Mesenchymal stem cell (in vitro differentiated cells and primary cell): ENCODE measurements around the gene HS6ST2.

Experiments
- DNase-seq: peaks from one replicate; pipeline ENCODE4 v3.0.0-alpha.2; 2013
- H2AFZ ChIP-seq: one replicate; pipeline ENCODE4 v1.6.1; 2013; ENCODE audit warnings: low read depth, mild to moderate bottlenecking, control low read depth, inconsistent platforms, low read length, moderate library complexity
- H2AK5ac ChIP-seq: 2 replicates; pipeline ENCODE4 v1.6.1; 2013; ENCODE audit warnings: low read length, moderate library complexity, mild to moderate bottlenecking, inconsistent platforms; ENCODE audit not compliant: severe bottlenecking
- H2BK120ac ChIP-seq: one replicate; pipeline ENCODE4 v1.6.1; 2013; ENCODE audit warnings: low read depth, mild to moderate bottlenecking, inconsistent platforms, low read length, moderate library complexity
- H2BK12ac ChIP-seq, 2 experiments: one replicate each; pipeline ENCODE4 v1.6.1; 2013; ENCODE audit warnings: inconsistent platforms in 2 of 2, low read length in 2 of 2, mild to moderate bottlenecking in 2 of 2, moderate library complexity in 2 of 2, control low read depth in 1 of 2
- H2BK15ac ChIP-seq: one replicate; pipeline ENCODE4 v1.6.1; 2013; ENCODE audit warnings: mild to moderate bottlenecking, low read depth, inconsistent platforms; ENCODE audit not compliant: poor library complexity, severe bottlenecking
- H2BK5ac ChIP-seq: 2 replicates; pipeline ENCODE4 v1.6.1; 2013; ENCODE audit warnings: low read depth, mild to moderate bottlenecking, low read length, control low read depth, inconsistent platforms; ENCODE audit not compliant: poor library complexity, severe bottlenecking
- H3K14ac ChIP-seq, 2 experiments: one replicate each; pipeline ENCODE4 v1.6.1; 2013; ENCODE audit warnings: inconsistent platforms in 2 of 2, low read length in 2 of 2, control low read depth in 1 of 2, mild to moderate bottlenecking in 1 of 2, moderate library complexity in 1 of 2
- H3K18ac ChIP-seq, 2 experiments: one replicate each; pipeline ENCODE4 v1.6.1; 2013; ENCODE audit warnings: inconsistent platforms in 2 of 2, low read length in 2 of 2, control low read depth in 1 of 2, low read depth in 1 of 2, mild to moderate bottlenecking in 1 of 2
- H3K23ac ChIP-seq, 2 experiments: one replicate each; pipeline ENCODE4 v1.6.1; 2013; ENCODE audit warnings: inconsistent platforms in 2 of 2, low read length in 2 of 2, mild to moderate bottlenecking in 2 of 2, moderate library complexity in 2 of 2, control low read depth in 1 of 2
- H3K27ac ChIP-seq: 2 replicates; pipeline ENCODE4 v1.5.1; 2013; ENCODE audit warnings: mild to moderate bottlenecking, moderate library complexity, low read length, control low read depth, inconsistent platforms; ENCODE audit not compliant: poor library complexity, severe bottlenecking
- H3K27me3 ChIP-seq, 2 experiments: 2 replicates each; pipeline versions ENCODE4 v1.6.1 to v1.7.0; 2013; ENCODE audit warnings: low read length in 2 of 2, mild to moderate bottlenecking in 2 of 2, moderate library complexity in 2 of 2, control low read depth in 1 of 2, inconsistent platforms in 1 of 2; ENCODE audit not compliant: control insufficient read depth in 1 of 2, insufficient read depth in 1 of 2
- H3K36me3 ChIP-seq, 2 experiments: 2 replicates each; pipeline versions ENCODE4 v1.6.1 to v1.7.0; 2013; ENCODE audit warnings: low read length in 2 of 2, control low read depth in 1 of 2, inconsistent platforms in 1 of 2, low read depth in 1 of 2, mild to moderate bottlenecking in 1 of 2; ENCODE audit not compliant: insufficient read depth in 2 of 2, control insufficient read depth in 1 of 2
- H3K4ac ChIP-seq, 2 experiments: one replicate each; pipeline ENCODE4 v1.6.1; 2013; ENCODE audit warnings: inconsistent platforms in 2 of 2, low read length in 2 of 2, mild to moderate bottlenecking in 2 of 2, moderate library complexity in 2 of 2, control low read depth in 1 of 2, low read depth in 1 of 2
- H3K4me1 ChIP-seq: 2 replicates; pipeline ENCODE4 v1.6.1; 2013; ENCODE audit warnings: low read depth, low read length, control low read depth; ENCODE audit not compliant: control insufficient read depth, insufficient read depth
- H3K4me2 ChIP-seq: 2 replicates; pipeline ENCODE4 v1.6.1; 2013; ENCODE audit warnings: low read length, mild to moderate bottlenecking, inconsistent platforms; ENCODE audit not compliant: poor library complexity, severe bottlenecking
- H3K4me3 ChIP-seq, 2 experiments: 2 replicates each; pipeline versions ENCODE4 v1.5.1 to v1.7.0; 2013; ENCODE audit warnings: low read length in 2 of 2, mild to moderate bottlenecking in 2 of 2, control low read depth in 1 of 2, low read depth in 1 of 2; ENCODE audit not compliant: insufficient read depth in 1 of 2
- H3K79me1 ChIP-seq: replicated peaks from 2 replicates; pipeline ENCODE4 v1.6.1; 2013; ENCODE audit warnings: mild to moderate bottlenecking, control low read depth, low read length, inconsistent platforms; ENCODE audit not compliant: poor library complexity, severe bottlenecking
- H3K9ac ChIP-seq: 2 replicates; pipeline ENCODE4 v1.7.0; 2013; ENCODE audit warnings: mild to moderate bottlenecking, low read length, moderate library complexity
- H3K9me3 ChIP-seq: 2 replicates; pipeline ENCODE4 v1.7.0; 2013; ENCODE audit warnings: mild to moderate bottlenecking, low read length; ENCODE audit not compliant: control insufficient read depth
- H4K8ac ChIP-seq: one replicate; pipeline ENCODE4 v1.6.1; 2013; ENCODE audit warnings: inconsistent platforms, mild to moderate bottlenecking, low read length, moderate library complexity
- H4K91ac ChIP-seq: one replicate; pipeline ENCODE4 v1.6.1; 2013; ENCODE audit warnings: mild to moderate bottlenecking, low read length, inconsistent platforms
- WGBS: methylation state at CpG from one replicate; pipeline ENCODE4 v1.1.7; 2013; ENCODE audit warnings: mixed read lengths; 5-methylcytosine and 5-hydroxymethylcytosine counted together

HS6ST2 gene

GRCh38 chrX:132602701-132603100 lies 355.7 kb downstream of the HS6ST2 start:
- Histone ChIP-seq H2BK15ac (no peak overlapping the region), H2AK5ac (no peak overlapping the region), H3K23ac (no peak overlapping the region), H3K14ac (no peak overlapping the region), H3K27ac (no peak overlapping the region), H3K36me3 (no peaks in the 10 kb centered on the region), H2BK12ac (no peak overlapping the region), H3K27me3 (peaks cover 0 to 18% of the 10 kb centered on the region in 2 experiments), H4K8ac (no peak overlapping the region), H2AFZ (no peak overlapping the region), H2BK120ac (no peak overlapping the region), H3K18ac (no peak overlapping the region), H3K9ac (no peak overlapping the region), H3K4me3 (no peak overlapping the region), H3K4me1 (no peaks in the 10 kb centered on the region), H3K79me1 (no peaks in the 10 kb centered on the region), H2BK5ac (no peak overlapping the region), H3K4me2 (no peak overlapping the region), H3K9me3 (no peaks in the 10 kb centered on the region), H3K4ac (no peak overlapping the region), H4K91ac (no peak overlapping the region)
- WGBS: 87% methylated on average over 3 of the region's 4 CpGs
- no peak for DNase-seq

GRCh38 chrX:132594999-132595398 lies 363.4 kb downstream of the HS6ST2 start:
- H3K36me3 ChIP-seq: no peaks in the 10 kb centered on the region
- no peak overlapping the region for H3K23ac ChIP-seq
- no peak overlapping the region for H3K14ac ChIP-seq
- no peak overlapping the region for H4K91ac ChIP-seq
- no peak overlapping the region for H2BK15ac ChIP-seq
- peaks cover 0 to 23% of the 10 kb centered on the region in 2 experiments for H3K27me3 ChIP-seq
- H3K4me3 ChIP-seq: no peak overlapping the region
- H4K8ac ChIP-seq: no peak overlapping the region
- no peak overlapping the region for H2BK120ac ChIP-seq
- no peaks in the 10 kb centered on the region for H3K4me1 ChIP-seq
- H3K9me3 ChIP-seq: no peaks in the 10 kb centered on the region
- no peaks in the 10 kb centered on the region for H3K79me1 ChIP-seq
- H2BK5ac ChIP-seq: no peak overlapping the region
- no peak overlapping the region for H3K9ac ChIP-seq
- no peak overlapping the region for H3K27ac ChIP-seq
- H3K4me2 ChIP-seq: no peak overlapping the region
- no peak for DNase-seq
- H2AFZ ChIP-seq: no peak overlapping the region
- 68% methylated on average over 2 of the region's 3 CpGs for WGBS
- H2BK12ac ChIP-seq: no peak overlapping the region
- no peak overlapping the region for H3K18ac ChIP-seq
- H2AK5ac ChIP-seq: no peak overlapping the region
- no peak overlapping the region for H3K4ac ChIP-seq

GRCh38 chrX:132594129-132594528 lies 364.3 kb downstream of the HS6ST2 start:
- H3K9ac ChIP-seq: no peak overlapping the region
- peaks cover 0 to 31% of the 10 kb centered on the region in 2 experiments for H3K27me3 ChIP-seq
- no peak overlapping the region for H3K4ac ChIP-seq
- no peaks in the 10 kb centered on the region for H3K4me1 ChIP-seq
- no peak overlapping the region for H3K18ac ChIP-seq
- H2BK120ac ChIP-seq: no peak overlapping the region
- no peak overlapping the region for H4K8ac ChIP-seq
- 100% methylated on average over 1 of the region's 5 CpGs for WGBS
- H3K14ac ChIP-seq: no peak overlapping the region
- no peak overlapping the region for H2AFZ ChIP-seq
- no peak overlapping the region for H2BK12ac ChIP-seq
- no peak overlapping the region for H3K23ac ChIP-seq
- H3K27ac ChIP-seq: no peak overlapping the region
- no peaks in the 10 kb centered on the region for H3K79me1 ChIP-seq
- no peak overlapping the region for H3K4me3 ChIP-seq
- no peaks in the 10 kb centered on the region for H3K36me3 ChIP-seq
- no peak for DNase-seq
- no peaks in the 10 kb centered on the region for H3K9me3 ChIP-seq
- no peak overlapping the region for H3K4me2 ChIP-seq
- H2BK5ac ChIP-seq: no peak overlapping the region
- H2BK15ac ChIP-seq: no peak overlapping the region
- no peak overlapping the region for H2AK5ac ChIP-seq
- no peak overlapping the region for H4K91ac ChIP-seq

GRCh38 chrX:132592880-132593279 lies 365.5 kb downstream of the HS6ST2 start:
- no peak overlapping the region for H3K4me3 ChIP-seq
- H2AK5ac ChIP-seq: no peak overlapping the region
- DNase-seq: peak; percentile 28
- H3K18ac ChIP-seq: no peak overlapping the region
- WGBS: 0% methylated on average over 1 of the region's 2 CpGs
- H3K4me1 ChIP-seq: no peaks in the 10 kb centered on the region
- no peak overlapping the region for H2BK12ac ChIP-seq
- no peak overlapping the region for H4K91ac ChIP-seq
- no peaks in the 10 kb centered on the region for H3K79me1 ChIP-seq
- H4K8ac ChIP-seq: no peak overlapping the region
- no peak overlapping the region for H3K14ac ChIP-seq
- no peaks in the 10 kb centered on the region for H3K9me3 ChIP-seq
- no peak overlapping the region for H3K4me2 ChIP-seq
- H2BK120ac ChIP-seq: no peak overlapping the region
- no peak overlapping the region for H3K23ac ChIP-seq
- no peak overlapping the region for H3K4ac ChIP-seq
- H3K9ac ChIP-seq: no peak overlapping the region
- H3K27ac ChIP-seq: no peak overlapping the region
- H3K27me3 ChIP-seq: peaks cover 0 to 32% of the 10 kb centered on the region in 2 experiments
- no peak overlapping the region for H2BK15ac ChIP-seq
- H3K36me3 ChIP-seq: no peaks in the 10 kb centered on the region
- H2BK5ac ChIP-seq: no peak overlapping the region
- H2AFZ ChIP-seq: no peak overlapping the region
